ENCODE results near the gene AFAP1. TPM values are rescaled to one million over a fixed set of nuclear protein-coding genes. Genes with fewer than 3 reads are reported as not detected.

The AFAP1 gene
- total RNA-seq, 1 experiment from 2014 or later = 22.5 TPM

DNA sequence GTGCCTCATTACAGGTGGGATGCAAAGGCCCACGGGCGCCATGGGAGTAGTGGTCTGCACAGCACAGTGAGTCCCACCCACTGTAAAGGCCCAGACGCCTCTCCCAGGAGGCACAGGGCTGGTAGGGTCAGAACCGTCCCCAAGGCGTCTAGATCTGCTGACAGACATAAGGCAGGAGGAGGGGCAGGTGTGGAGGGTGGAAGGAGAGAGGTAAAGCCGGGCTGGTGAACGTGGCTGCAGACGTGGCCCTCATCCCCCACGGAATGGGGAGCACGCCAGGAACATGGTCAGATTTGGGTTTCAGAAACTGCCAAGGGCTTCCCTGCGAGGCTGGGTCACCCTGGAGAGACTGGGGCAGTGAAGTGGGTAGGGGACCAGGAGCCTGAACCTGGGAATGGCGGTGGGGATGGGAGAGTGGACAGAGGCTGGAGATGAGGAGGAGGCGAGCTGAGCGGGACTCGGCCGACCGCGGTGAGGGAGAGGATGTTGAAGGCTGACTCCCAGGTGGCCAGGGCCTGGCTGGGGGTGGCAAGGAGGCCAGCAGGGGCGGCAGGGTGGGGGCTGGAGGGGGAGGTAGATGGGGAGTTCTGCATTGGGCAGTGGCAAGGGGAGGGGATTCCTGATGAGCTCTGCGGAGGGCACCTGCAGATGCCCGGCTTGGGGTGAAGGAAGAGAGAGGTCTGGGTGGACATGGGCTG, 184.9 kb downstream of the AFAP1 start:
- no peak for TF ChIP-seq CTCF (IDR thresholded peaks at IDR 0.05; ENCODE audit: unreplicated experiment)
- Mint-ChIP-seq H3K27me3 (ENCODE audit: insufficient read depth, unreplicated experiment) (no peaks in the 10 kb centered on the region), H3K36me3 (ENCODE audit: insufficient read depth, unreplicated experiment) (no peaks in the 10 kb centered on the region), H3K4me3 (ENCODE audit: unreplicated experiment) (no peak overlapping the region), H3K4me1 (ENCODE audit: insufficient read depth, unreplicated experiment) (peaks cover 9% of the 10 kb centered on the region), H3K9me3 (ENCODE audit: unreplicated experiment) (no peaks in the 10 kb centered on the region), H3K27ac (ENCODE audit: low read depth, unreplicated experiment) (no peak overlapping the region)
- no peak for DNase-seq (ENCODE audit: unreplicated experiment)
- BruUV-seq (replicated peaks) = no TSS peak
- intact Hi-C loops (cut with micrococcal nuclease) = no loop called here
- POLR2A ChIA-PET = no interaction called here
- CTCF ChIA-PET = interaction anchor here (1.1 kb wide), 1 partner anchor 35 kb away, joined by 3 read pairs; no protein-coding TSS in a partner anchor

GRCh38 chr4:7753931-7754465, 185.7 kb downstream of the AFAP1 start:
- ChIA-PET POLR2A (no interaction called here), CTCF (interaction anchor here (0.9 kb wide), 1 partner anchor 225 kb away, joined by 3 read pairs; no protein-coding TSS in a partner anchor)
- H3K4me1 Mint-ChIP-seq (ENCODE audit: insufficient read depth, unreplicated experiment) = peaks cover 16% of the 10 kb centered on the region
- no peaks in the 10 kb centered on the region for H3K36me3 Mint-ChIP-seq (ENCODE audit: insufficient read depth, unreplicated experiment)
- DNase-seq (ENCODE audit: unreplicated experiment) = peak; percentile 27
- intact Hi-C loops (cut with micrococcal nuclease) = no loop called here
- TF ChIP-seq CTCF (IDR thresholded peaks at IDR 0.05; ENCODE audit: unreplicated experiment) = no peak
- H3K9me3 Mint-ChIP-seq (ENCODE audit: unreplicated experiment) = no peaks in the 10 kb centered on the region
- H3K27me3 Mint-ChIP-seq (ENCODE audit: insufficient read depth, unreplicated experiment) = no peaks in the 10 kb centered on the region
- H3K27ac Mint-ChIP-seq (ENCODE audit: low read depth, unreplicated experiment) = peak overlapping the region; percentile 77
- BruUV-seq (replicated peaks) = no TSS peak
- H3K4me3 Mint-ChIP-seq (ENCODE audit: unreplicated experiment) = peak overlapping the region; percentile 42

GRCh38 chr4:7753271-7753670, 186.4 kb downstream of the AFAP1 start:
- H3K36me3 Mint-ChIP-seq (ENCODE audit: insufficient read depth, unreplicated experiment) = no peaks in the 10 kb centered on the region
- no peaks in the 10 kb centered on the region for H3K9me3 Mint-ChIP-seq (ENCODE audit: unreplicated experiment)
- peaks cover 20% of the 10 kb centered on the region for H3K4me1 Mint-ChIP-seq (ENCODE audit: insufficient read depth, unreplicated experiment)
- CTCF ChIA-PET = interaction anchor here (0.9 to 1.4 kb wide), 2 partner anchors 49 to 226 kb away, joined by 3 to 7 read pairs; no protein-coding TSS in a partner anchor
- DNase-seq (ENCODE audit: unreplicated experiment) = peak; percentile 85
- no peaks in the 10 kb centered on the region for H3K27me3 Mint-ChIP-seq (ENCODE audit: insufficient read depth, unreplicated experiment)
- no peak for TF ChIP-seq CTCF (IDR thresholded peaks at IDR 0.05; ENCODE audit: unreplicated experiment)
- intact Hi-C loops (cut with micrococcal nuclease) = no loop called here
- POLR2A ChIA-PET = interaction anchor here (0.6 to 1.0 kb wide), 2 partner anchors 160 to 547 kb away, joined by 3 to 4 read pairs; no protein-coding TSS in a partner anchor
- H3K4me3 Mint-ChIP-seq (ENCODE audit: unreplicated experiment) = peak overlapping the region; percentile 42
- H3K27ac Mint-ChIP-seq (ENCODE audit: low read depth, unreplicated experiment) = peak overlapping the region; percentile 77
- BruUV-seq (replicated peaks) = no TSS peak

DNA sequence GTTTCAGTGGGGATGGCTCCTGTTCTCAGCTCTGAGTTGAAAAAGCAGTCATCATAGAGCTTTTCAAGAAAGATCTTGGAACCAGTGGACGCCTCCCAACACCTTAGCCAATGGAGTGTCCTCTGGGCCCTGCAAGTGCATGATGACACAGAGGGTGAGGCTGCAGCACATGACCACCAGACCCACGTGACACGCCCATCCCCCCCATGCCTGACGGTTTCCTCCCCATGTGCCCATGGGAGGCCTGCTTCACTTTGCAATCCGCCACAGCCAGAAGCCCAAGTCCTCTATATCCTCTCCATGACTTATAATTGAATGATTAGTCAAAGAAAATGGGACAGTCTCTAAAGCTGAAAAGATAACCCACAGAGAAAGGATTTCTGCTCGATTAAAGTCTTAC, 187.0 kb downstream of the AFAP1 start:
- BruUV-seq (replicated peaks) = no TSS peak
- H3K27ac Mint-ChIP-seq (ENCODE audit: low read depth, unreplicated experiment) = peak overlapping the region; percentile 77
- H3K27me3 Mint-ChIP-seq (ENCODE audit: insufficient read depth, unreplicated experiment) = no peaks in the 10 kb centered on the region
- peak; percentile 14 for DNase-seq (ENCODE audit: unreplicated experiment)
- no peak overlapping the region for H3K4me3 Mint-ChIP-seq (ENCODE audit: unreplicated experiment)
- ChIA-PET CTCF (interaction anchor here (0.6 to 1.4 kb wide), 5 partner anchors 9 to 235 kb away, joined by 3 to 7 read pairs (median 5); no protein-coding TSS in a partner anchor), POLR2A (interaction anchor here (0.6 to 1.0 kb wide), 3 partner anchors 160 to 641 kb away, joined by 3 to 4 read pairs (median 3); no protein-coding TSS in a partner anchor)
- H3K4me1 Mint-ChIP-seq (ENCODE audit: insufficient read depth, unreplicated experiment) = peaks cover 20% of the 10 kb centered on the region
- intact Hi-C loops (cut with micrococcal nuclease) = no loop called here
- H3K9me3 Mint-ChIP-seq (ENCODE audit: unreplicated experiment) = no peaks in the 10 kb centered on the region
- no peaks in the 10 kb centered on the region for H3K36me3 Mint-ChIP-seq (ENCODE audit: insufficient read depth, unreplicated experiment)
- no peak for TF ChIP-seq CTCF (IDR thresholded peaks at IDR 0.05; ENCODE audit: unreplicated experiment)

All from MCF 10A (cell line).